H1 (cell line): ENCODE results near the gene NOS3. TPM values are rescaled to one million over a fixed set of nuclear protein-coding genes. Genes with fewer than 3 reads are reported as not detected.

Experiments
- CTCF ChIA-PET: fragments of 300-600 bp; sonication (Branson Sonifier 250); formaldehyde crosslinking; loops from one replicate; lab custom pipeline; 2021; ENCODE audit not compliant: partially characterized antibody; lab: Charles Lee
- POLR2A ChIA-PET: fragments of 300-600 bp; sonication (Branson Sonifier 250); formaldehyde crosslinking; loops from one replicate; lab custom pipeline; 2021; ENCODE audit warnings: inconsistent platforms; ENCODE audit not compliant: partially characterized antibody; lab: Charles Lee
- DNase-seq, 2 experiments: peaks; one replicate each; pipeline versions ENCODE4 v3.0.0 to v3.0.0-alpha.2; 2010 to 2022; ENCODE audit warnings: low spot score in 2 of 2, low read depth in 1 of 2, mixed read lengths in 1 of 2
- FAIRE-seq: peaks from 2 replicates; lab custom pipeline; 2011; peaks lifted over from hg19 to GRCh38; lab: Jason Lieb, UNC
- H2AFZ ChIP-seq: 2 replicates; pipeline ENCODE4 v1.8.1; 2012; ENCODE audit warnings: low read length, inconsistent platforms
- H2AK5ac ChIP-seq: 2 replicates; pipeline ENCODE4 v1.6.1; 2013; ENCODE audit warnings: low read depth, low read length
- H2BK120ac ChIP-seq: replicated peaks from 2 replicates; pipeline ENCODE3; 2013; ENCODE audit warnings: low read depth, low read length, inconsistent platforms
- H2BK12ac ChIP-seq: 2 replicates; pipeline ENCODE4 v1.6.1; 2013; ENCODE audit warnings: low read depth, low read length
- H2BK15ac ChIP-seq: 2 replicates; pipeline ENCODE4 v1.6.1; 2013; ENCODE audit warnings: low read length
- H2BK20ac ChIP-seq: 2 replicates; pipeline ENCODE4 v1.6.1; 2013; ENCODE audit warnings: low read length
- H2BK5ac ChIP-seq: 2 replicates; pipeline ENCODE4 v1.6.1; 2013; ENCODE audit warnings: low read depth, low read length
- H3K14ac ChIP-seq: 2 replicates; pipeline ENCODE4 v1.6.1; 2013; ENCODE audit warnings: inconsistent platforms; ENCODE audit not compliant: insufficient read length
- H3K18ac ChIP-seq: 2 replicates; pipeline ENCODE4 v1.6.1; 2013; ENCODE audit warnings: low read length; ENCODE audit errors: extremely low read depth
- H3K23ac ChIP-seq: 2 replicates; pipeline ENCODE4 v1.6.1; 2013; ENCODE audit warnings: inconsistent platforms; ENCODE audit not compliant: insufficient read length
- H3K23me2 ChIP-seq: 2 replicates; pipeline ENCODE4 v1.6.1; 2013; ENCODE audit warnings: low read depth, low read length
- H3K27ac ChIP-seq: 2 replicates; pipeline ENCODE4 v1.6.1; 2011; ENCODE audit warnings: low read depth, low read length, inconsistent platforms
- H3K27me3 ChIP-seq, 4 experiments: replicated peaks in 1 of 4; 1 replicate in 1 of 4; 2 replicates in 3 of 4; pipeline versions ENCODE4 v1.6.1 to v1.8.1; 2011 to 2013; ENCODE audit warnings: low read length in 3 of 4, mild to moderate bottlenecking in 3 of 4, inconsistent platforms in 2 of 4, mixed read lengths in 2 of 4, moderate library complexity in 1 of 4; ENCODE audit not compliant: control insufficient read depth in 3 of 4, insufficient read depth in 3 of 4; ENCODE audit errors: extremely low read depth in 1 of 4
- H3K36me3 ChIP-seq, 4 experiments: 2 replicates each; pipeline versions ENCODE4 v1.6.1 to v1.8.1; 2011 to 2013; ENCODE audit warnings: mild to moderate bottlenecking in 4 of 4, low read length in 3 of 4, moderate library complexity in 2 of 4, control low read depth in 1 of 4, inconsistent platforms in 1 of 4; ENCODE audit not compliant: insufficient read depth in 4 of 4, control insufficient read depth in 2 of 4
- H3K4ac ChIP-seq: replicated peaks from 2 replicates; pipeline ENCODE3; 2013; ENCODE audit warnings: low read length, low read depth, mixed read lengths, inconsistent platforms; ENCODE audit not compliant: insufficient read length
- H3K4me1 ChIP-seq, 4 experiments: replicated peaks in 1 of 4; 1 replicate in 1 of 4; 2 replicates in 3 of 4; pipeline versions ENCODE4 v1.6.1 to v1.8.1; 2011 to 2013; ENCODE audit warnings: low read length in 3 of 4, inconsistent platforms in 2 of 4, mixed read lengths in 1 of 4; ENCODE audit not compliant: insufficient read depth in 4 of 4, control insufficient read depth in 3 of 4
- H3K4me2 ChIP-seq, 2 experiments: 2 replicates each; pipeline versions ENCODE4 v1.6.1 to v1.8.1; 2011 to 2013; ENCODE audit warnings: low read depth in 2 of 2, low read length in 2 of 2, control low read depth in 1 of 2, inconsistent platforms in 1 of 2, mild to moderate bottlenecking in 1 of 2; ENCODE audit not compliant: insufficient read depth in 1 of 2
- H3K4me3 ChIP-seq, 4 experiments: fragments of 200-600, 300-600 bp in 1 of 4; sonication (generic), shearing (Covaris generic), sonication (Bioruptor Twin) in 1 of 4; 2 replicates each; pipeline versions ENCODE4 v1.5.1 to v1.8.1; 2011 to 2016; ENCODE audit warnings: low read length in 4 of 4, low read depth in 3 of 4, control low read depth in 2 of 4, inconsistent platforms in 2 of 4, mild to moderate bottlenecking in 2 of 4, mixed read lengths in 1 of 4, moderate library complexity in 1 of 4; ENCODE audit not compliant: insufficient read depth in 2 of 4; ENCODE audit errors: extremely low read depth in 1 of 4
- H3K56ac ChIP-seq: replicated peaks from 2 replicates; pipeline ENCODE3; 2013; ENCODE audit warnings: low read depth, mild to moderate bottlenecking, mixed read lengths, low read length, inconsistent platforms; ENCODE audit not compliant: insufficient read length
- H3K79me1 ChIP-seq: 2 replicates; pipeline ENCODE4 v1.6.1; 2013; ENCODE audit warnings: low read depth, low read length, control low read depth
- H3K79me2 ChIP-seq, 2 experiments: 2 replicates each; pipeline versions ENCODE4 v1.6.1 to v1.8.1; 2012 to 2013; ENCODE audit warnings: low read length in 2 of 2, mild to moderate bottlenecking in 2 of 2, inconsistent platforms in 1 of 2; ENCODE audit not compliant: insufficient read depth in 2 of 2, control insufficient read depth in 1 of 2
- H3K9ac ChIP-seq, 4 experiments: replicated peaks in 1 of 4; 1 replicate in 1 of 4; 2 replicates in 3 of 4; pipeline versions ENCODE4 v1.6.1 to v1.8.1; 2011 to 2013; ENCODE audit warnings: low read depth in 3 of 4, low read length in 3 of 4, control low read depth in 2 of 4, mild to moderate bottlenecking in 2 of 4, moderate library complexity in 2 of 4, inconsistent platforms in 1 of 4; ENCODE audit errors: extremely low read depth in 1 of 4
- H3K9me3 ChIP-seq, 2 experiments: 2 replicates each; pipeline versions ENCODE4 v1.6.1 to v1.8.1; 2012 to 2013; ENCODE audit warnings: mild to moderate bottlenecking in 2 of 2, moderate library complexity in 2 of 2, control low read depth in 1 of 2, inconsistent platforms in 1 of 2, low read depth in 1 of 2, low read length in 1 of 2, mixed read lengths in 1 of 2; ENCODE audit not compliant: insufficient read depth in 2 of 2
- H4K20me1 ChIP-seq, 2 experiments: replicated peaks in 1 of 2; 2 replicates each; pipeline versions ENCODE3 to v1.8.1; 2011 to 2013; ENCODE audit warnings: inconsistent platforms in 2 of 2, low read length in 2 of 2, mild to moderate bottlenecking in 1 of 2; ENCODE audit not compliant: insufficient read depth in 2 of 2, control insufficient read depth in 1 of 2
- H4K5ac ChIP-seq: 2 replicates; pipeline ENCODE4 v1.6.1; 2013; ENCODE audit warnings: low read length, low read depth, mixed read lengths, inconsistent platforms; ENCODE audit not compliant: insufficient read length
- H4K8ac ChIP-seq: 2 replicates; pipeline ENCODE4 v1.8.0; 2013; ENCODE audit warnings: mild to moderate bottlenecking, moderate library complexity, low read length, inconsistent platforms; ENCODE audit not compliant: insufficient read depth; ENCODE audit errors: extremely low read depth
- H4K91ac ChIP-seq: replicated peaks from 2 replicates; pipeline ENCODE3; 2013; ENCODE audit warnings: low read length, mixed read lengths, inconsistent platforms; ENCODE audit not compliant: insufficient read length
- CHD2 ChIP-seq: IDR thresholded peaks from 2 replicates; pipeline ENCODE4 v1.6.1; 2012; ENCODE audit warnings: low read length, improper control_type of control experiment
- CTBP2 ChIP-seq: IDR thresholded peaks from 2 replicates; pipeline ENCODE4 v1.7.0; 2011; ENCODE audit warnings: borderline replicate concordance, mild to moderate bottlenecking, moderate library complexity, mixed read lengths, low read length; ENCODE audit not compliant: insufficient read depth, insufficient read length
- EGR1 ChIP-seq: IDR thresholded peaks from 2 replicates; pipeline ENCODE4 v1.6.1; 2011; ENCODE audit warnings: low read depth, low read length, borderline replicate concordance
- GABPA ChIP-seq: IDR thresholded peaks from 2 replicates; pipeline ENCODE4 v1.6.1; 2011; ENCODE audit warnings: mild to moderate bottlenecking, low read length, moderate library complexity, borderline replicate concordance; ENCODE audit not compliant: insufficient read depth
- JUN ChIP-seq: IDR thresholded peaks from 2 replicates; pipeline ENCODE4 v1.6.1; 2011; ENCODE audit warnings: low read depth, mild to moderate bottlenecking, improper control_type of control experiment, low read length
- POU5F1 ChIP-seq: IDR thresholded peaks from 2 replicates; pipeline ENCODE4 v1.6.1; 2011; ENCODE audit warnings: low read depth, mild to moderate bottlenecking, low read length, moderate library complexity
- RAD21 ChIP-seq, 2 experiments: IDR thresholded peaks in 1 of 2; conservative IDR thresholded peaks in 1 of 2; 2 replicates each; pipeline ENCODE4 v1.6.1; 2011; ENCODE audit warnings: low read depth in 2 of 2, low read length in 2 of 2, improper control_type of control experiment in 1 of 2, inconsistent platforms in 1 of 2, mild to moderate bottlenecking in 1 of 2, moderate library complexity in 1 of 2
- RFX5 ChIP-seq: IDR thresholded peaks from 2 replicates; pipeline ENCODE4 v1.6.1; 2011; ENCODE audit warnings: low read depth, low read length, improper control_type of control experiment, borderline replicate concordance
- SP4 ChIP-seq: IDR thresholded peaks from 2 replicates; pipeline ENCODE4 v1.6.1; 2012; ENCODE audit warnings: low read length, inconsistent platforms
- SUZ12 ChIP-seq: fragments of 200-600 bp; sonication (generic); IDR thresholded peaks from 2 replicates; pipeline ENCODE4 v1.6.1; 2012; ENCODE audit warnings: mild to moderate bottlenecking, inconsistent platforms, low read length, moderate library complexity, mixed read lengths
- TAF7 ChIP-seq: optimal IDR thresholded peaks from 2 replicates; pipeline ENCODE3; 2011; ENCODE audit warnings: low read depth, mild to moderate bottlenecking, inconsistent platforms, low read length, moderate library complexity, borderline replicate concordance
- WGBS, 2 experiments: shearing (Covaris generic) in 1 of 2; methylation state at CpG; one replicate each; pipeline versions ENCODE4 v1.1.6 to v1.1.7; 2013 to 2015; ENCODE audit warnings: low lambda C conversion rate in 2 of 2, mixed read lengths in 2 of 2, inconsistent platforms in 1 of 2, low coverage in 1 of 2, missing lambda C conversion rate in 1 of 2; ENCODE audit not compliant: insufficient replicate concordance in 2 of 2, insufficient coverage in 1 of 2, insufficient read length in 1 of 2; ENCODE audit errors: extremely low coverage in 1 of 2, missing lambda C conversion rate in 1 of 2; 5-methylcytosine and 5-hydroxymethylcytosine counted together
- polyA plus RNA-seq, 7 experiments: library from polyadenylated mRNA; depleted of rRNA in 3 of 7; stranded (reverse) in 5 of 7; unstranded in 2 of 7; fragments of >200 nt in 5 of 7; fragments of 200-250 nt in 2 of 7; gene quantifications; 1 replicate in 5 of 7; 2 replicates in 1 of 7; 4 replicates in 1 of 7; pipeline versions ENCODE4 v1.2.1 to v1.2.3, GENCODE V29; 2011 to 2013; ENCODE audit warnings: missing spikeins in 2 of 7, mixed read lengths in 2 of 7
- total RNA-seq: library from RNA; stranded (reverse); fragmentation: NEBNext Ultra II Directional; extraction: Animal tissue kit (Norgen Biotek cat#: 25700); gene quantifications from 2 replicates; pipeline ENCODE4 v1.2.1, GENCODE V29; 2021
- TF ChIP-seq, protein P1 (sequence below): IDR thresholded peaks from 2 replicates; pipeline ENCODE4 v1.6.1; 2011; ENCODE audit warnings: low read depth, mild to moderate bottlenecking, low read length; ENCODE audit not compliant: insufficient read depth

Gene NOS3
- total and polyA plus RNA-seq, 2 of the 8 experiments (the other 6 are each of a cell fraction or from before 2014, with no cell fraction given) = 4.4 to 16.2 TPM

DNA sequence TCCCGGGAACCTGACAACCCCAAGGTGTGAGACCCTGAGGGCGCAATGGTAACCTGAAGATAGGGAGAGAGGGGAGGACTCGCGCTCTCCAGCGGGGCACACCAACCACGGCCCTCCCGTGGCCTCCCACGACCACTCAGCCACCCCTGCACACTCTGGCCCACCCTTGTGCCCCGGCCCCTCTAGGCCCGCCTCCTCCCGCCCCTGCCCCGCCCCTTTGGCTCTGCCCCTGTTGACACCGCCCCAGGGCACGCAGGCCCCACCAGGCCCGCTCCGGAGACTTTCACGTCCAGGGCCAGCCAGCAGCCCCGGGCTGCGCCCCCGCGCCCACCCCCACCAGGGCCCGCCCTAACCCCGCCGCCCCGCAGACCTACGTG is 22.5 kb downstream of the NOS3 start:
- CTCF ChIA-PET = interaction anchor here (0.7 to 11.5 kb wide), 10 partner anchors 8 to 100 kb away, joined by 3 to 142 read pairs (median 5); partner anchors contain the start of genes ABCB8, ATG9B and NOS3
- peak overlapping the region in 3 of 4 experiments; percentile 4 to 53 (median 53); a peak in 5 of 8 replicates for H3K4me3 ChIP-seq
- FAIRE-seq (no peak), DNase-seq (no peak)
- peaks cover 0 to 40% (median 27%) of the 10 kb centered on the region in 4 experiments; a peak in 6 of 7 replicates for H3K4me1 ChIP-seq
- H3K79me1 ChIP-seq = no peaks in the 10 kb centered on the region; the same call in 1 of the 2 replicates
- peaks cover 0 to 20% (median 15%) of the 10 kb centered on the region in 4 experiments; a peak in 6 of 7 replicates for H3K27me3 ChIP-seq
- peak overlapping the region; percentile 72; the same call in 1 of the 2 replicates for H2BK12ac ChIP-seq
- no peak overlapping the region for H2BK20ac ChIP-seq
- H3K36me3 ChIP-seq = no peaks in the 10 kb centered on the region
- H4K8ac ChIP-seq = peak overlapping the region; percentile 23; the same call in 1 of the 2 replicates
- no peak overlapping the region for H2AFZ ChIP-seq
- no peak overlapping the region for H3K27ac ChIP-seq
- no peak overlapping the region for H3K56ac ChIP-seq
- POLR2A ChIA-PET = interaction anchor here (0.7 to 2.5 kb wide), 8 partner anchors 14 to 98 kb away, joined by 3 to 7 read pairs (median 3); partner anchors contain the start of gene ABCB8
- peak overlapping the region; percentile 60 to 68 for H3K4me2 ChIP-seq
- no peak overlapping the region for H3K4ac ChIP-seq
- no peak overlapping the region for H3K23ac ChIP-seq
- no peak overlapping the region for H3K18ac ChIP-seq
- no peak overlapping the region for H3K14ac ChIP-seq
- no peak overlapping the region for H4K5ac ChIP-seq
- peak overlapping the region; percentile 50; the same call in 1 of the 2 replicates for H2BK5ac ChIP-seq
- no peak overlapping the region for H2BK120ac ChIP-seq
- H2AK5ac ChIP-seq = no peak overlapping the region
- no peaks in the 10 kb centered on the region for H3K9me3 ChIP-seq
- WGBS, 2 experiments = 73% methylated on average over 5 of the region's 26 CpGs; no CpG with 5 or more reads in 1 of the 2 experiments
- H3K79me2 ChIP-seq = no peaks in the 10 kb centered on the region
- 0 out of 7 replicates have a peak overlapping the region, but pooled peaks of 2 of the 4 experiments have one; percentile 29 to 38 for H3K9ac ChIP-seq
- H4K20me1 ChIP-seq = no peaks in the 10 kb centered on the region
- peak overlapping the region; percentile 72; the same call in 1 of the 2 replicates for H2BK15ac ChIP-seq
- H3K23me2 ChIP-seq = peaks cover under 1% of the 10 kb centered on the region; the same call in 1 of the 2 replicates
- H4K91ac ChIP-seq = peak overlapping the region; percentile 5
- TF ChIP-seq SUZ12 (no peak), CTBP2 (no peak), TAF7 (no peak), POU5F1 (no peak), GABPA (no peak), JUN (no peak), RFX5 (no peak), EGR1 (no peak), SP4 (no peak), RAD21 (IDR thresholded peaks at IDR 0.05 in 1 of 2, conservative IDR thresholded peaks at IDR 0.05 in 1 of 2; ENCODE audit: low read depth in 2 of 2, low read length in 2 of 2) (no peak), CHD2 (no peak)
- TF ChIP-seq, protein P1, sequence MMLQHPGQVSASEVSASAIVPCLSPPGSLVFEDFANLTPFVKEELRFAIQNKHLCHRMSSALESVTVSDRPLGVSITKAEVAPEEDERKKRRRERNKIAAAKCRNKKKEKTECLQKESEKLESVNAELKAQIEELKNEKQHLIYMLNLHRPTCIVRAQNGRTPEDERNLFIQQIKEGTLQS = no peak
